Measurements from ENCODE around the gene DES. TPM values are rescaled to one million over a fixed set of nuclear protein-coding genes. Genes with fewer than 3 reads are reported as not detected.

Gene DES
- total and polyA plus RNA-seq, 9 of the 15 experiments (the other 6 are each of a cell fraction or from before 2014, with no cell fraction given) = 2.5 to 58.9 (median 21.9) TPM

- no peaks in the 10 kb centered on the region for H3K27me3 ChIP-seq (ENCODE audit: control insufficient read depth in 2 of 2, insufficient read depth in 2 of 2, low read length in 2 of 2)
- no peak for FAIRE-seq
- H3K27ac ChIP-seq (ENCODE audit: extremely low read depth, low read depth, low read length) = no peak overlapping the region
- H3K9me1 ChIP-seq (ENCODE audit: control insufficient read depth, insufficient read depth, low read length) = peaks cover 2% of the 10 kb centered on the region
- no peaks in the 10 kb centered on the region for H4K20me1 ChIP-seq (replicated peaks; ENCODE audit: control insufficient read depth, insufficient read depth, low read length)
- no peaks in the 10 kb centered on the region for H3K79me2 ChIP-seq (ENCODE audit: control insufficient read depth, insufficient read depth, low read length)
- in situ Hi-C loops (cut with MboI) = loop anchor here (5.0 kb wide), 1 partner anchor 35 kb away; no protein-coding TSS in a partner anchor
- WGBS (ENCODE audit: insufficient coverage, low coverage, missing lambda C conversion rate) = 62% methylated on average over 2 of the region's 3 CpGs
- CTCF ChIA-PET (ENCODE audit: low intra/inter-chr PET ratio) = no interaction called here
- no peak overlapping the region for H3K4me3 ChIP-seq
- POLR2A ChIA-PET = interaction anchor here (0.7 to 1.6 kb wide), 3 partner anchors 12 to 48 kb away, joined by 3 to 5 read pairs (median 3); no protein-coding TSS in a partner anchor
- intact Hi-C loops (cut with micrococcal nuclease) = no loop called here
- no peak for ATAC-seq
- DNase-seq (ENCODE audit: extremely low read depth in 1 of 4, low spot score in 3 of 4) = no peak
- no peaks in the 10 kb centered on the region for H3K9me3 ChIP-seq (replicated peaks; ENCODE audit: control insufficient read depth, insufficient read depth, low read depth, low read length)
- no peaks in the 10 kb centered on the region for H3K36me3 ChIP-seq (ENCODE audit: control insufficient read depth, insufficient read depth, low read length)
- BruUV-seq (replicated peaks) = no TSS peak
- H2AFZ ChIP-seq (ENCODE audit: low read depth, low read length) = no peak overlapping the region
- no peak overlapping the region for H3K9ac ChIP-seq (ENCODE audit: insufficient read depth in 1 of 2, low read depth in 2 of 2, low read length in 2 of 2)
- H3K4me1 ChIP-seq (replicated peaks in 1 of 2; ENCODE audit: control insufficient read depth in 2 of 2, insufficient read depth in 2 of 2, low read length in 2 of 2) = peaks cover 13 to 28% of the 10 kb centered on the region in 2 experiments; a peak in 4 of 5 replicates
- no peak overlapping the region for H3K4me2 ChIP-seq (ENCODE audit: insufficient read depth, low read length)
- TF ChIP-seq STAT6 (CRISPR knock-in tag; IDR thresholded peaks at IDR 0.05) (no peak), ZNF282 (CRISPR knock-in tag; IDR thresholded peaks at IDR 0.05) (no peak), ASH1L (IDR thresholded peaks at IDR 0.05; ENCODE audit: borderline replicate concordance, low read depth, partially characterized antibody) (no peak), CTCF (IDR thresholded peaks at IDR 0.05 in 2 of 3, conservative IDR thresholded peaks at IDR 0.05 in 1 of 3; ENCODE audit: insufficient read depth in 2 of 3, low read depth in 1 of 3, low read length in 3 of 3) (no peak), RERE (CRISPR knock-in tag; IDR thresholded peaks at IDR 0.05; ENCODE audit: borderline replicate concordance) (no peak), POLR2A (conservative IDR thresholded peaks at IDR 0.05) (no peak), RNF219 (CRISPR knock-in tag; IDR thresholded peaks at IDR 0.05) (no peak)
Observed at GRCh38 chr2:219437141-219437540, 19.0 kb downstream of the DES start.

All from K562 (cell line).